ENCODE results near the gene WDR33. TPM values are rescaled to one million over a fixed set of nuclear protein-coding genes. Genes with fewer than 3 reads are reported as not detected.

Gene WDR33
- total RNA-seq, 3 donors from 2014 or later = 49.4 to 83.3 (median 50.1) TPM

DNA sequence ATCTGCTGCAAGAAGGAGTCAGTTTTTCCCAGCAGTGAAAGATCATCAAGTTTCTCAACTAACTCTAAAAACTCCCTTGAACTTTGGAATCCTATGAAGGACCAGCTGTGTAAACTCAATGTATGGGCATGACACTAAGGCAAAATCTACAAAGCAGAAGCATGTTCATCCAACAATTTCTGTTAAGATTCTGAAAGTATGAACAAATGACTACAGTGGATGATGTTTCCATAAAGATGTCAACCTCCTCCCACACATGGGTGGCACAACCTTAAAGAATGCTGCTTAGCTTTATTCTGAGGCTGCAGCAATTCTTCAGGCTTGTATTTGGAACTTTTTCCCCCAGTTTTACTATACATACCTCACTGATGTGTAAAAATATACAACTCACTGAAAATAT is 47.2 kb downstream of the WDR33 start:
- Histone ChIP-seq H3K4me1 (no peaks in the 10 kb centered on the region), H3K27me3 (no peaks in the 10 kb centered on the region), H3K9me3 (no peaks in the 10 kb centered on the region), H3K27ac (no peak overlapping the region), H3K36me3 (peaks cover 22% of the 10 kb centered on the region), H3K4me3 (no peak overlapping the region)
- TF ChIP-seq POLR2AphosphoS5 (IDR thresholded peaks at IDR 0.05) (no peak), POLR2A (IDR thresholded peaks at IDR 0.05) (no peak)
- TF ChIP-seq, protein P1, sequence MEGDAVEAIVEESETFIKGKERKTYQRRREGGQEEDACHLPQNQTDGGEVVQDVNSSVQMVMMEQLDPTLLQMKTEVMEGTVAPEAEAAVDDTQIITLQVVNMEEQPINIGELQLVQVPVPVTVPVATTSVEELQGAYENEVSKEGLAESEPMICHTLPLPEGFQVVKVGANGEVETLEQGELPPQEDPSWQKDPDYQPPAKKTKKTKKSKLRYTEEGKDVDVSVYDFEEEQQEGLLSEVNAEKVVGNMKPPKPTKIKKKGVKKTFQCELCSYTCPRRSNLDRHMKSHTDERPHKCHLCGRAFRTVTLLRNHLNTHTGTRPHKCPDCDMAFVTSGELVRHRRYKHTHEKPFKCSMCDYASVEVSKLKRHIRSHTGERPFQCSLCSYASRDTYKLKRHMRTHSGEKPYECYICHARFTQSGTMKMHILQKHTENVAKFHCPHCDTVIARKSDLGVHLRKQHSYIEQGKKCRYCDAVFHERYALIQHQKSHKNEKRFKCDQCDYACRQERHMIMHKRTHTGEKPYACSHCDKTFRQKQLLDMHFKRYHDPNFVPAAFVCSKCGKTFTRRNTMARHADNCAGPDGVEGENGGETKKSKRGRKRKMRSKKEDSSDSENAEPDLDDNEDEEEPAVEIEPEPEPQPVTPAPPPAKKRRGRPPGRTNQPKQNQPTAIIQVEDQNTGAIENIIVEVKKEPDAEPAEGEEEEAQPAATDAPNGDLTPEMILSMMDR (IDR thresholded peaks at IDR 0.05) = no peak
- intact Hi-C loops (cut with DNase I; ENCODE audit: low total_unique reads) = no loop called here
- DNase-seq (ENCODE audit: low spot score in 2 of 2) = no peak

DNA sequence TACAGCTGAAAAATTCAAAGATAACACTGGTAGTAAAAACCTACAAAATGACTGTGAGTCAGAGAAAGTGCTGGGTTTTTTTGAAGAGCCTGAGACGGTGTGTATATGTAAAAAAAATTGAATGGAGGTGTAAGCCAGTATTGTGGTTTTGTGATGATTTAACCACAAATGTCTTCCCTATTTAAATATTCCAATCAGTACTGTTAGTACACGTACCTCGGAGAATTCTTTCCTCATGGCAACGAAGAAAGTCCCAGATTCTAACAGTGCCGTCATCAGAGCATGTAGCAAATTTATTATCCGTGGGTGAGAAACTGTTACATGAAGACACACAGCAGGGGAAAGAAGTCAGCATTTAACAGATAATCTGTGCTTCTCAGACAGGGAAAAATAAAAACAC is 48.1 kb downstream of the WDR33 start:
- TF ChIP-seq, protein P1 (IDR thresholded peaks at IDR 0.05) = no peak
- TF ChIP-seq POLR2A (IDR thresholded peaks at IDR 0.05) (no peak), POLR2AphosphoS5 (IDR thresholded peaks at IDR 0.05) (no peak)
- no peak overlapping the region for H3K4me3 ChIP-seq
- H3K9me3 ChIP-seq = no peaks in the 10 kb centered on the region
- intact Hi-C loops (cut with DNase I; ENCODE audit: low total_unique reads) = no loop called here
- DNase-seq (ENCODE audit: low spot score in 2 of 2) = no peak
- H3K27me3 ChIP-seq = no peaks in the 10 kb centered on the region
- no peak overlapping the region for H3K27ac ChIP-seq
- H3K4me1 ChIP-seq = no peaks in the 10 kb centered on the region
- peaks cover 22% of the 10 kb centered on the region for H3K36me3 ChIP-seq

DNA sequence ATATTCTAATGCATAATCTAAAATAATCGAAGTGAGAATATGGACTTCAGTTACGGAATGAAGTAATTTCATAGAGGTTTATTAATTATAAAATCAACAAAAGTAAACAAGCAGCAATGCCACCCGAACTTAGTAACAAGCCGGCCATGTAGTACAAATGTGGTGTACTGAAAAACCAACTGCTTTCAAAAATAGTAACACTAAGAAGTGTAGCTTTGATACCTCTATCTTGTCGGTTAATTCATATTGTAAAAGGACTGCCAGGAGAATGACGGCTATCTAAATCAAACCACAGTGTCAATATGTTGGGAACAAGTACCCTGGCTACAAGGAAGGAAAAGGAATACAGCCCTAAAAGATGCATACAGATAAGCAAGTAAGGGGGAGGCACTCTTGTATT is 48.5 kb downstream of the WDR33 start:
- intact Hi-C loops (cut with DNase I; ENCODE audit: low total_unique reads) = no loop called here
- DNase-seq (ENCODE audit: low spot score in 2 of 2) = no peak
- Histone ChIP-seq H3K36me3 (peaks cover 22% of the 10 kb centered on the region), H3K4me1 (no peaks in the 10 kb centered on the region), H3K27me3 (no peaks in the 10 kb centered on the region), H3K4me3 (no peak overlapping the region), H3K27ac (no peak overlapping the region), H3K9me3 (no peaks in the 10 kb centered on the region)
- TF ChIP-seq POLR2A (IDR thresholded peaks at IDR 0.05) (no peak), POLR2AphosphoS5 (IDR thresholded peaks at IDR 0.05) (no peak)
- TF ChIP-seq, protein P1 (IDR thresholded peaks at IDR 0.05) = no peak

DNA sequence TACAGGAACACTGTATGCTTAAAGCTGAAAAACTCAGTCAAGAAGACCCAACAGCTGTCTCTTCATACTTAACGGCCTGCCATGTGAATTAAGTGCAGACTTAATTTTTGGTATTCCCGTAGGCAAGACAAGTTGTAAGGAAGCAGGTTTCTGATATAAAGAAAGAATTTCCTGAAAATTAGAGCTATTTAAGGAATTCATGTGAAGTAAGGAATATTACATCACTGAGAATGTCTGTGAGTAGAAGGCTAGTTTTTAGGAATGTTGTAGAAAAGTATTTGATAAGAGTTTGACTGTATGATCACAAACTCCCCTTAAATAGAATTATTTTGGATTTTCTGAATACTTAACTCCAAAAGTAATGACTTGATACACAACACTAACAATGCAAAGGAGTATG is 51.0 kb downstream of the WDR33 start:
- no peak for TF ChIP-seq POLR2A (IDR thresholded peaks at IDR 0.05)
- TF ChIP-seq, protein P1 (IDR thresholded peaks at IDR 0.05) = no peak
- TF ChIP-seq POLR2AphosphoS5 (IDR thresholded peaks at IDR 0.05) = no peak
- DNase-seq (ENCODE audit: low spot score in 2 of 2) = no peak
- Histone ChIP-seq H3K27me3 (no peaks in the 10 kb centered on the region), H3K36me3 (peaks cover 22% of the 10 kb centered on the region), H3K9me3 (no peaks in the 10 kb centered on the region), H3K4me1 (no peaks in the 10 kb centered on the region), H3K4me3 (no peak overlapping the region), H3K27ac (no peak overlapping the region)
- intact Hi-C loops (cut with DNase I; ENCODE audit: low total_unique reads) = no loop called here

DNA sequence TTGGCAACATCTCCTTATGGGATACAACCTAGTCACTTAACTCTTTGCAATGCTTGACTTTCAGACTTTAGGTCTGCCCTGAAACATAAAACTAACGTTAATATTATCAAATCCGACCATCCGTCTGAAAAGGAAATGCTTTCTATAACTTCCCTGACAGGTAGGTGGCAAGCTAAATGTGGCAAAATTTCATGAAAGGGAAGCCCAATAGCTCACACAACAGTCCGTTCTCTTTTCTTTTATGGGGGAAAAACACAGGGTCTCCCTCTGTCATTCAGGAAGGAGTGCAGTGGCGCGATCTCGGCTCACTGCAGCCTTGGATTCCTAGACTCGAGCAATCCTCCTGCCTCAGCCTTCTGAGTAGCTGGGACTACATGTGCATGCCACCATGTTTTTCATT is 56.8 kb downstream of the WDR33 start:
- DNase-seq (ENCODE audit: low spot score in 2 of 2) = no peak
- TF ChIP-seq POLR2A (IDR thresholded peaks at IDR 0.05) = no peak
- TF ChIP-seq, protein P1 (IDR thresholded peaks at IDR 0.05) = no peak
- no peak for TF ChIP-seq POLR2AphosphoS5 (IDR thresholded peaks at IDR 0.05)
- H3K27me3 ChIP-seq = no peaks in the 10 kb centered on the region
- no peak overlapping the region for H3K4me3 ChIP-seq
- no peak overlapping the region for H3K27ac ChIP-seq
- no peaks in the 10 kb centered on the region for H3K36me3 ChIP-seq
- no peaks in the 10 kb centered on the region for H3K9me3 ChIP-seq
- intact Hi-C loops (cut with DNase I; ENCODE audit: low total_unique reads) = no loop called here
- H3K4me1 ChIP-seq = no peaks in the 10 kb centered on the region

All from breast epithelium (tissue), 4 donors.